HAP-1 (cell line): ENCODE measurements around the gene ATN1.

Experiments used
- DNase-seq, 2 experiments: peaks; one replicate each; pipeline ENCODE4 v3.0.0-alpha.2; 2016 to 2020; ENCODE audit warnings: low spot score in 2 of 2
- H3K27me3 ChIP-seq: fragments of 250-450 bp; sonication (Bioruptor Pico); 2 replicates; pipeline ENCODE4 v1.5.1; 2020; ENCODE audit warnings: low read depth, mild to moderate bottlenecking, moderate library complexity
- H3K36me3 ChIP-seq: fragments of 250-450 bp; sonication (Bioruptor Pico); replicated peaks from 2 replicates; pipeline ENCODE4 v1.5.1; 2020; ENCODE audit warnings: mild to moderate bottlenecking
- H3K4me1 ChIP-seq: fragments of 250-450 bp; sonication (Bioruptor Pico); 2 replicates; pipeline ENCODE4 v1.5.1; 2020; ENCODE audit warnings: mild to moderate bottlenecking
- H3K4me3 ChIP-seq: fragments of 250-450 bp; sonication (Bioruptor Pico); 2 replicates; pipeline ENCODE4 v1.5.1; 2020; ENCODE audit warnings: mild to moderate bottlenecking, moderate library complexity
- H3K9me3 ChIP-seq: fragments of 250-450 bp; sonication (Bioruptor Pico); 2 replicates; pipeline ENCODE4 v1.5.1; 2020; ENCODE audit warnings: mild to moderate bottlenecking, moderate library complexity
- in situ Hi-C: fragments of 300-500 bp; cut with MboI; formaldehyde crosslinking; loops from 3 replicates; pipeline ENCODE4 v1.14.3; 2020; ENCODE audit warnings: low sequenced_read_pairs, inconsistent platforms, mixed read lengths

The ATN1 gene

GRCh38 chr12:6938353-6939190 lies 10.8 kb downstream of the ATN1 start:
- Histone ChIP-seq H3K4me3 (peak overlapping the region; percentile 67), H3K36me3 (peaks cover 66% of the 10 kb centered on the region)
- in situ Hi-C loops = no loop called here

GRCh38 chr12:6939191-6939540 lies 11.4 kb downstream of the ATN1 start:
- H3K36me3 ChIP-seq = peaks cover 60% of the 10 kb centered on the region
- H3K4me1 ChIP-seq = peaks cover 13% of the 10 kb centered on the region
- no peaks in the 10 kb centered on the region for H3K9me3 ChIP-seq

More at GRCh38 chr12:6938353-6939190, 10.8 kb downstream of the ATN1 start:
- DNase-seq = no peak
- H3K27me3 ChIP-seq = no peaks in the 10 kb centered on the region
- no peaks in the 10 kb centered on the region for H3K9me3 ChIP-seq
- peaks cover 13% of the 10 kb centered on the region for H3K4me1 ChIP-seq

GRCh38 chr12:6941267-6941666 lies 13.5 kb downstream of the ATN1 start:
- no peaks in the 10 kb centered on the region for H3K9me3 ChIP-seq
- peaks cover 39% of the 10 kb centered on the region for H3K36me3 ChIP-seq
- DNase-seq = no peak
- no peaks in the 10 kb centered on the region for H3K27me3 ChIP-seq
- H3K4me3 ChIP-seq = no peak overlapping the region
- H3K4me1 ChIP-seq = peaks cover 23% of the 10 kb centered on the region
- in situ Hi-C loops = loop anchor here (5.0 to 10.0 kb wide), 2 partner anchors 74 to 174 kb away; partner anchors contain the start of gene TPI1

More at GRCh38 chr12:6939191-6939540, 11.4 kb downstream of the ATN1 start:
- DNase-seq = no peak
- in situ Hi-C loops = no loop called here
- H3K4me3 ChIP-seq = no peak overlapping the region
- no peaks in the 10 kb centered on the region for H3K27me3 ChIP-seq

GRCh38 chr12:6941782-6942181 lies 14.0 kb downstream of the ATN1 start:
- H3K4me3 ChIP-seq = no peak overlapping the region
- no peaks in the 10 kb centered on the region for H3K27me3 ChIP-seq
- H3K4me1 ChIP-seq = peaks cover 20% of the 10 kb centered on the region
- in situ Hi-C loops = loop anchor here (5.0 to 10.0 kb wide), 2 partner anchors 74 to 173 kb away; partner anchors contain the start of gene TPI1
- DNase-seq = no peak
- no peaks in the 10 kb centered on the region for H3K9me3 ChIP-seq
- peaks cover 36% of the 10 kb centered on the region for H3K36me3 ChIP-seq

GRCh38 chr12:6942331-6942665 lies 14.5 kb downstream of the ATN1 start:
- in situ Hi-C loops = loop anchor here (5.0 to 10.0 kb wide), 2 partner anchors 75 to 173 kb away; partner anchors contain the start of gene TPI1
- H3K9me3 ChIP-seq = no peaks in the 10 kb centered on the region
- peaks cover 32% of the 10 kb centered on the region for H3K36me3 ChIP-seq
- H3K4me1 ChIP-seq = peaks cover 18% of the 10 kb centered on the region
- H3K4me3 ChIP-seq = no peak overlapping the region
- no peak for DNase-seq
- H3K27me3 ChIP-seq = no peaks in the 10 kb centered on the region

GRCh38 chr12:6943389-6943721 lies 15.6 kb downstream of the ATN1 start:
- in situ Hi-C loops = loop anchor here (5.0 to 10.0 kb wide), 2 partner anchors 76 to 171 kb away; partner anchors contain the start of gene TPI1
- H3K4me1 ChIP-seq = peaks cover 16% of the 10 kb centered on the region
- H3K36me3 ChIP-seq = peaks cover 32% of the 10 kb centered on the region
- H3K4me3 ChIP-seq = peak overlapping the region; percentile 50
- H3K9me3 ChIP-seq = no peaks in the 10 kb centered on the region
- H3K27me3 ChIP-seq = no peaks in the 10 kb centered on the region
- DNase-seq = peak; percentile 89 to 91

GRCh38 chr12:6943722-6944380 lies 16.1 kb downstream of the ATN1 start, which contains the start of the genes C12orf57 and RNU7-1:
Gene C12orf57, plus strand, starts transcription at chr12:6944022. Its CDS starts 100 bp downstream, at chr12:6944122.
Gene RNU7-1, plus strand, starts transcription at chr12:6943816.
- peak within 1 kb of the TSS; percentile 50 for H3K4me3 ChIP-seq
- H3K9me3 ChIP-seq = no peaks in the 10 kb centered on the region
- peaks cover 16% of the 10 kb centered on the region for H3K4me1 ChIP-seq
- in situ Hi-C loops = loop anchor here (5.0 to 10.0 kb wide), 2 partner anchors 77 to 171 kb away; partner anchors contain the start of gene TPI1
- H3K36me3 ChIP-seq = peaks cover 27% of the 10 kb centered on the region
- H3K27me3 ChIP-seq = no peaks in the 10 kb centered on the region
- peak; percentile 92 to 95 for DNase-seq

GRCh38 chr12:6944381-6945186 lies 16.8 kb downstream of the ATN1 start:
- H3K9me3 ChIP-seq = no peaks in the 10 kb centered on the region
- no peaks in the 10 kb centered on the region for H3K27me3 ChIP-seq
- peaks cover 16% of the 10 kb centered on the region for H3K4me1 ChIP-seq
- peaks cover 19% of the 10 kb centered on the region for H3K36me3 ChIP-seq
- in situ Hi-C loops = loop anchor here (5.0 to 10.0 kb wide), 2 partner anchors 77 to 170 kb away; partner anchors contain the start of gene TPI1
- peak overlapping the region; percentile 50 for H3K4me3 ChIP-seq
- peak; percentile 93 to 95 for DNase-seq

GRCh38 chr12:6945613-6946012 lies 17.9 kb downstream of the ATN1 start:
- Histone ChIP-seq H3K36me3 (peaks cover 11% of the 10 kb centered on the region), H3K27me3 (no peaks in the 10 kb centered on the region), H3K4me1 (peaks cover 16% of the 10 kb centered on the region), H3K4me3 (no peak overlapping the region), H3K9me3 (no peaks in the 10 kb centered on the region)
- DNase-seq = no peak
- in situ Hi-C loops = loop anchor here (10.0 kb wide), 1 partner anchor 169 kb away; no protein-coding TSS in a partner anchor

- H3K27me3 ChIP-seq = no peaks in the 10 kb centered on the region
- H3K4me1 ChIP-seq = peaks cover 16% of the 10 kb centered on the region
- H3K4me3 ChIP-seq = no peak overlapping the region
- peak in 1 of 2 experiments; percentile 77 for DNase-seq
- peaks cover 5% of the 10 kb centered on the region for H3K36me3 ChIP-seq
- in situ Hi-C loops = loop anchor here (10.0 kb wide), 1 partner anchor 169 kb away; no protein-coding TSS in a partner anchor
- no peaks in the 10 kb centered on the region for H3K9me3 ChIP-seq
These were observed 18.5 kb downstream of the ATN1 start for GRCh38 chr12:6946033-6946919.

GRCh38 chr12:6946920-6947374 lies 19.2 kb downstream of the ATN1 start:
- no peak overlapping the region for H3K4me3 ChIP-seq
- peaks cover 16% of the 10 kb centered on the region for H3K4me1 ChIP-seq
- H3K9me3 ChIP-seq = no peaks in the 10 kb centered on the region
- no peaks in the 10 kb centered on the region; the same call in 1 of the 2 replicates for H3K36me3 ChIP-seq
- in situ Hi-C loops = loop anchor here (10.0 kb wide), 1 partner anchor 168 kb away; no protein-coding TSS in a partner anchor
- no peaks in the 10 kb centered on the region for H3K27me3 ChIP-seq
- no peak for DNase-seq

- Histone ChIP-seq H3K9me3 (no peaks in the 10 kb centered on the region), H3K4me1 (peaks cover 16% of the 10 kb centered on the region), H3K4me3 (no peak overlapping the region), H3K36me3 (no peaks in the 10 kb centered on the region; the same call in 1 of the 2 replicates), H3K27me3 (no peaks in the 10 kb centered on the region)
- no peak for DNase-seq
- in situ Hi-C loops = loop anchor here (10.0 kb wide), 1 partner anchor 167 kb away; no protein-coding TSS in a partner anchor
These were observed 19.9 kb downstream of the ATN1 start for GRCh38 chr12:6947615-6948014.
